ENCODE data around the gene ECE2. TPM values are rescaled to one million over a fixed set of nuclear protein-coding genes. Genes with fewer than 3 reads are reported as not detected.

The ECE2 gene
- total RNA-seq, 4 donors from 2014 or later: not detected

DNA sequence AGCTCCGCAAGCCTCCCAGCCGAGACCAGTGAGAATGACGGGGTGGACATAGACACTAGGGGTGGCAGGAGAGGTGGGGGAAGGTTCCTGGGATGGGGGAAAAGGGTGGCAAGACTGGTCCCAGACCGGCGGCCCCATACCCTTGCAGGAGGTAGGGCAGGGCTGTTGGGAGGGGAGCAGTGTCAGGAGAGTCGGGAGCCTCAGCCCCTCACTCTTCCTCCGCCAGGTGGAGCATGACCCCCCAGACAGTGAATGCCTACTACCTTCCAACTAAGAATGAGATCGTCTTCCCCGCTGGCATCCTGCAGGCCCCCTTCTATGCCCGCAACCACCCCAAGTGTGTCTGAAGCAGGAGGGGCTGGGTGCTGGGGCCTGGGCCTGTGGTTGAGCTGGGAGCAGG, 14.5 kb downstream of the ECE2 start:
- 96% methylated on average over 10 of the region's 10 CpGs; no CpG with 5 or more reads in 1 of the 2 donors for WGBS, 2 donors (ENCODE audit: low coverage in 1 of 2)
- H3K4me3 ChIP-seq: no peak overlapping the region
- intact Hi-C loops (cut with DNase I; ENCODE audit: low total_unique reads): no loop called here

DNA sequence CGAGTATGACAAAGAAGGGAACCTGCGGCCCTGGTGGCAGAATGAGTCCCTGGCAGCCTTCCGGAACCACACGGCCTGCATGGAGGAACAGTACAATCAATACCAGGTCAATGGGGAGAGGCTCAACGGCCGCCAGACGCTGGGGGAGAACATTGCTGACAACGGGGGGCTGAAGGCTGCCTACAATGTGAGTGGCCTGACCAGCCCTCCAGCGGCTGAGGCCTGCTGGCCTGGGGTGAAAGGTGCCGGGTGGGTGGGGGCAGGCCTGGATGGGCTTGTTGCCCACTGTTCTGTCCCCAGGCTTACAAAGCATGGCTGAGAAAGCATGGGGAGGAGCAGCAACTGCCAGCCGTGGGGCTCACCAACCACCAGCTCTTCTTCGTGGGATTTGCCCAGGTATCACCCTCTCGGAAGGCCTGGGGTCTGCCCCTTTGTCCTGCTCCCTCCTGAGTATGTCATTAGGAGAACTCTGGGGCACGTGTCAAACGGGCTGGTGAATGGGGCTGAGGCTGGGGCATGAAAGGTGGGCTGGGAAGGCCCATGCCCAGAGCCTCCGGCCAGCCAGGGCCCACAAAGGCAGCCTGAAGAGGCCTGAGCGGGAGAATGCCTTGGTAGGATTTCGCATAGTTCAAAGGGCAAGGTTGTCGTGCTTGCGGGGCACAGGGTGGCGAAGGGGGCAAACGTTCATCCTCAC, 15.4 kb downstream of the ECE2 start:
- Histone ChIP-seq H3K27ac (no peak overlapping the region), H3K36me3 (no peaks in the 10 kb centered on the region), H3K9me3 (no peaks in the 10 kb centered on the region), H3K27me3 (peaks cover 11% of the 10 kb centered on the region), H3K4me3 (no peak overlapping the region), H3K4me1 (no peaks in the 10 kb centered on the region)
- in situ Hi-C loops (cut with MboI; ENCODE audit: low pct_ligation_motif_present in 1 of 4, low pct_unique_long_range_greater_than_20kb in 1 of 4, low sequenced_read_pairs in 3 of 4) (no loop called here), intact Hi-C loops (cut with DNase I; ENCODE audit: low total_unique reads) (no loop called here)
- DNase-seq: no peak
- TF ChIP-seq, protein P1, sequence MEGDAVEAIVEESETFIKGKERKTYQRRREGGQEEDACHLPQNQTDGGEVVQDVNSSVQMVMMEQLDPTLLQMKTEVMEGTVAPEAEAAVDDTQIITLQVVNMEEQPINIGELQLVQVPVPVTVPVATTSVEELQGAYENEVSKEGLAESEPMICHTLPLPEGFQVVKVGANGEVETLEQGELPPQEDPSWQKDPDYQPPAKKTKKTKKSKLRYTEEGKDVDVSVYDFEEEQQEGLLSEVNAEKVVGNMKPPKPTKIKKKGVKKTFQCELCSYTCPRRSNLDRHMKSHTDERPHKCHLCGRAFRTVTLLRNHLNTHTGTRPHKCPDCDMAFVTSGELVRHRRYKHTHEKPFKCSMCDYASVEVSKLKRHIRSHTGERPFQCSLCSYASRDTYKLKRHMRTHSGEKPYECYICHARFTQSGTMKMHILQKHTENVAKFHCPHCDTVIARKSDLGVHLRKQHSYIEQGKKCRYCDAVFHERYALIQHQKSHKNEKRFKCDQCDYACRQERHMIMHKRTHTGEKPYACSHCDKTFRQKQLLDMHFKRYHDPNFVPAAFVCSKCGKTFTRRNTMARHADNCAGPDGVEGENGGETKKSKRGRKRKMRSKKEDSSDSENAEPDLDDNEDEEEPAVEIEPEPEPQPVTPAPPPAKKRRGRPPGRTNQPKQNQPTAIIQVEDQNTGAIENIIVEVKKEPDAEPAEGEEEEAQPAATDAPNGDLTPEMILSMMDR (IDR thresholded peaks at IDR 0.05): no peak
- TF ChIP-seq EP300 (IDR thresholded peaks at IDR 0.05; ENCODE audit: low read depth) (no peak), POLR2AphosphoS5 (IDR thresholded peaks at IDR 0.05) (no peak), POLR2A (IDR thresholded peaks at IDR 0.05) (no peak)
- WGBS, 2 donors (ENCODE audit: low coverage in 1 of 2): 86 to 87% methylated on average over 6 to 21 of the region's 22 CpGs

More for the DNA sequence above, 14.5 kb downstream of the ECE2 start:
- no peak overlapping the region for H3K27ac ChIP-seq
- H3K27me3 ChIP-seq: peaks cover 11% of the 10 kb centered on the region
- TF ChIP-seq POLR2AphosphoS5 (IDR thresholded peaks at IDR 0.05): no peak
- no peak for TF ChIP-seq POLR2A (IDR thresholded peaks at IDR 0.05)
- H3K9me3 ChIP-seq: no peaks in the 10 kb centered on the region
- no peak for DNase-seq
- no peaks in the 10 kb centered on the region for H3K4me1 ChIP-seq
- no peaks in the 10 kb centered on the region for H3K36me3 ChIP-seq
- in situ Hi-C loops (cut with MboI; ENCODE audit: low pct_ligation_motif_present in 1 of 4, low pct_unique_long_range_greater_than_20kb in 1 of 4, low sequenced_read_pairs in 3 of 4): no loop called here

DNA sequence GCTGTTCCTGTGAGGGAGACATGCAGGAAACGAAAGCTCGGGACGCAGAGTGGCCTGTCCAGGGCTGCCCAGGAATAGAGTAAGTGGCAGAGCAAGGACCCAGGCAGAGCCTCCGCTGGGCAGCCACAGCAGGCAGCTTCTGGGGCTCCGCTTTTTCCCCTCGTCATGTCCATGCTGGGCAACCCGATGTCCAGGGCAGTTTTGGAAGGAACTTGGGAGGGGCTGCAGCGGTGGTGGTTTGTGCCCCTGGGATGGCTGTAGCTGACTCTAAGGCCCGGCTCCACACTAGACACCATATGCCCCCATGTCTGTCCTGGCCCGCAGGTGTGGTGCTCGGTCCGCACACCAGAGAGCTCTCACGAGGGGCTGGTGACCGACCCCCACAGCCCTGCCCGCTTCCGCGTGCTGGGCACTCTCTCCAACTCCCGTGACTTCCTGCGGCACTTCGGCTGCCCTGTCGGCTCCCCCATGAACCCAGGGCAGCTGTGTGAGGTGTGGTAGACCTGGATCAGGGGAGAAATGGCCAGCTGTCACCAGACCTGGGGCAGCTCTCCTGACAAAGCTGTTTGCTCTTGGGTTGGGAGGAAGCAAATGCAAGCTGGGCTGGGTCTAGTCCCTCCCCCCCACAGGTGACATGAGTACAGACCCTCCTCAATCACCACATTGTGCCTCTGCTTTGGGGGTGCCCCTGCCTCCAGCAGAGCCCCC, 16.1 kb downstream of the ECE2 start:
- DNase-seq: no peak
- intact Hi-C loops (cut with DNase I; ENCODE audit: low total_unique reads) (no loop called here), in situ Hi-C loops (cut with MboI; ENCODE audit: low pct_ligation_motif_present in 1 of 4, low pct_unique_long_range_greater_than_20kb in 1 of 4, low sequenced_read_pairs in 3 of 4) (no loop called here)
- 94% methylated on average over 21 of the region's 21 CpGs; no CpG with 5 or more reads in 1 of the 2 donors for WGBS, 2 donors (ENCODE audit: low coverage in 1 of 2)
- H3K27me3 ChIP-seq: peaks cover 11% of the 10 kb centered on the region
- H3K4me1 ChIP-seq: no peaks in the 10 kb centered on the region
- no peaks in the 10 kb centered on the region for H3K9me3 ChIP-seq
- no peak for TF ChIP-seq POLR2AphosphoS5 (IDR thresholded peaks at IDR 0.05)
- TF ChIP-seq, protein P1 (IDR thresholded peaks at IDR 0.05): no peak
- no peak for TF ChIP-seq EP300 (IDR thresholded peaks at IDR 0.05; ENCODE audit: low read depth)
- no peak for TF ChIP-seq POLR2A (IDR thresholded peaks at IDR 0.05)
- no peak overlapping the region for H3K27ac ChIP-seq
- H3K4me3 ChIP-seq: no peak overlapping the region
- no peaks in the 10 kb centered on the region for H3K36me3 ChIP-seq

DNA sequence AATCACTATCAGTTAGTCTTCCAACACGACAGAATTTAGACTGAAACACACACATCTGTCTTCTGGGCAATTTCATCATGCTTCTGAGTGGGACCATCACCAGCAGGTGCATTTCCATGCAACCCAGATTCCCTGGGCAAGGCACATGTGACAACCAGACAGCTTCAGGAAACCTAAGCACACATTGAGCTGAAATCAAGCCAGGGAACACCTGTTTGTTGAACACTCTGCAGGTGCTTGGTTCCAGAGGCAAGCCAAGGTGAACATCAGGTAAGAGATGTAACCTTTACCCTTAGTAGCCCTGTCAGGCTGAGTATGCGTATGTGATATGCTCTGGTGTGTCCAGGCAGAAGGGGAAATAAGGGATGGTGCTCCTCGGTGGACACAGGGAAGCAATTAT, 19.9 kb downstream of the ECE2 start:
- Histone ChIP-seq H3K27me3 (no peaks in the 10 kb centered on the region), H3K4me1 (peaks cover 7 to 25% (median 11%) of the 10 kb centered on the region in 4 donors), H3K27ac (no peak overlapping the region), H3K9me3 (no peaks in the 10 kb centered on the region), H3K36me3 (peaks cover 0 to 6% (median under 1%) of the 10 kb centered on the region in 4 donors), H3K4me3 (no peak overlapping the region)
- in situ Hi-C loops (cut with MboI; ENCODE audit: low pct_ligation_motif_present in 1 of 4, low pct_unique_long_range_greater_than_20kb in 1 of 4, low sequenced_read_pairs in 3 of 4) (no loop called here), intact Hi-C loops (cut with DNase I; ENCODE audit: low total_unique reads) (no loop called here)
- WGBS, 2 donors (ENCODE audit: low coverage in 1 of 2): 30 to 70% methylated on average over 3 of the region's 3 CpGs
- DNase-seq: no peak
- TF ChIP-seq POLR2AphosphoS5 (IDR thresholded peaks at IDR 0.05) (no peak), EP300 (IDR thresholded peaks at IDR 0.05; ENCODE audit: low read depth) (no peak), POLR2A (IDR thresholded peaks at IDR 0.05) (no peak)
- TF ChIP-seq, protein P1 (IDR thresholded peaks at IDR 0.05): no peak
